Effector memory CD8-positive, alpha-beta T cell (primary cell): ENCODE results near the gene HNRNPDL.
A peak's percentile ranks its signal among the peaks of the same experiment; 100 is the strongest.
"Not testable (repeated sequence)": the region's sequence is repeated elsewhere in the genome, so short reads cannot be mapped to it uniquely, and the experiment has no call there.

ENCODE experiments used
- ATAC-seq: fragments of 150-1000 bp; cut with Tn5 transposase; replicated peaks from 2 replicates; pipeline ENCODE4 v1.10.0; 2021; ENCODE audit warnings: mild to moderate bottlenecking, moderate library complexity
- DNase-seq, 3 experiments: peaks; one replicate each; pipeline ENCODE4 v3.0.0; 2021
- H3K27ac Mint-ChIP-seq, 2 donors: one replicate each; pipeline ENCODE4 v1.8.0; 2022; ENCODE audit warnings: mild to moderate bottlenecking in 2 of 2, mixed read lengths in 2 of 2, moderate library complexity in 2 of 2
- H3K27me3 Mint-ChIP-seq, 2 donors: one replicate each; pipeline ENCODE4 v1.8.0; 2022; ENCODE audit warnings: mixed read lengths in 2 of 2
- H3K36me3 Mint-ChIP-seq: one replicate; pipeline ENCODE4 v1.8.0; 2022; ENCODE audit warnings: mild to moderate bottlenecking, moderate library complexity, mixed read lengths; ENCODE audit not compliant: insufficient read depth
- H3K4me1 Mint-ChIP-seq, 2 donors: one replicate each; pipeline ENCODE4 v1.8.0; 2022; ENCODE audit warnings: low read depth in 2 of 2, mixed read lengths in 2 of 2
- H3K4me3 Mint-ChIP-seq, 2 donors: one replicate each; pipeline ENCODE4 v1.8.0; 2022; ENCODE audit warnings: mild to moderate bottlenecking in 2 of 2, mixed read lengths in 2 of 2, moderate library complexity in 2 of 2
- H3K9me3 Mint-ChIP-seq, 2 donors: one replicate each; pipeline ENCODE4 v1.8.0; 2022; ENCODE audit warnings: mixed read lengths in 2 of 2
- total RNA-seq, 9 experiments: gene quantifications; one replicate each; lab custom pipeline; 2026; lab: John Stamatoyannopoulos, UW

HNRNPDL gene
- 407 to 951 (median 575) reads per million in 9 experiments for total RNA-seq

- ATAC-seq = peak; percentile 71
- DNase-seq = peak; percentile 93 to 94 (median 93)
- H3K9me3 Mint-ChIP-seq = no peaks in the 10 kb centered on the region
- peaks cover 43 to 66% of the 10 kb centered on the region in 2 donors for H3K4me1 Mint-ChIP-seq
- H3K36me3 Mint-ChIP-seq = peaks cover 71% of the 10 kb centered on the region
- peak within 1 kb of the TSS; percentile 100 for H3K4me3 Mint-ChIP-seq
- peak within 1 kb of the TSS; percentile 99 for H3K27ac Mint-ChIP-seq
- H3K27me3 Mint-ChIP-seq = no peaks in the 10 kb centered on the region
Observed at GRCh38 chr4:82430193-82430963, at the start of gene HNRNPDL, which contains the start of gene ENOPH1. Gene HNRNPDL, minus strand, starts transcription at chr4:82430462. Its CDS starts 772 bp downstream, at chr4:82429690. Gene ENOPH1, plus strand, starts transcription at chr4:82430590. Its CDS starts 240 bp downstream, at chr4:82430830.

- DNase-seq (no peak), ATAC-seq (no peak)
- H3K27me3 Mint-ChIP-seq = no peaks in the 10 kb centered on the region
- no peaks in the 10 kb centered on the region for H3K9me3 Mint-ChIP-seq
- peaks cover 6% of the 10 kb centered on the region for H3K36me3 Mint-ChIP-seq
- H3K27ac Mint-ChIP-seq = no peak overlapping the region
- H3K4me1 Mint-ChIP-seq = no peaks in the 10 kb centered on the region
- no peak overlapping the region for H3K4me3 Mint-ChIP-seq
Observed at GRCh38 chr4:82479562-82479961, 49.3 kb upstream of the HNRNPDL start.

- not testable (repeated sequence) for H3K36me3 Mint-ChIP-seq, H3K4me3 Mint-ChIP-seq, H3K27ac Mint-ChIP-seq, H3K27me3 Mint-ChIP-seq, H3K9me3 Mint-ChIP-seq, H3K4me1 Mint-ChIP-seq, DNase-seq, ATAC-seq
Observed at GRCh38 chr4:82477469-82477868, 47.2 kb upstream of the HNRNPDL start.

DNA sequence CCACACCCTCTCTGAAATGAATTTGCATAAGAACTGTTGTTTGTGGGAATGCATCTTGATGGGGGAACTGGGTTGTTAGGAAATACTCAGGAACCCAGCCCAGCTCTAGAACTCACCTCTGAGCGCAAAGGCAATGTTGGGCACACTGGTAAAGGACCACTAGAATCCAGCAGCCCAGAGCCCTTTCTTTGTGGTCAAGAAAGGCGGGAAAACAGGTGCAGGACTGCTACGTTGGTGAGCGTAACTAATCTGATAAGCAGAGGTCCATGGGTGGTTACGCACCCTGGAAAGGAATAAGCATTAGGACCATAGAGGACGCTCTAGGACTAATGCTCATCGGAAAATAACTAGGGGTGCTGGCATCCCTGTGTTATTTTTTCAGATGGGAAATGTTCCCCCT lies 45.7 kb upstream of the HNRNPDL start:
- H3K4me1 Mint-ChIP-seq, ATAC-seq, H3K4me3 Mint-ChIP-seq, H3K27ac Mint-ChIP-seq, H3K9me3 Mint-ChIP-seq, H3K36me3 Mint-ChIP-seq, H3K27me3 Mint-ChIP-seq, DNase-seq: not testable (repeated sequence)

- no peaks in the 10 kb centered on the region for H3K27me3 Mint-ChIP-seq
- no peaks in the 10 kb centered on the region for H3K4me1 Mint-ChIP-seq
- H3K9me3 Mint-ChIP-seq = no peaks in the 10 kb centered on the region
- DNase-seq (no peak), ATAC-seq (no peak)
- H3K36me3 Mint-ChIP-seq = peaks cover 7% of the 10 kb centered on the region
- H3K4me3 Mint-ChIP-seq = no peak overlapping the region
- peak overlapping the region in 1 of 2 donors; percentile 11 for H3K27ac Mint-ChIP-seq
Observed at GRCh38 chr4:82473621-82474164, 43.4 kb upstream of the HNRNPDL start.

DNA sequence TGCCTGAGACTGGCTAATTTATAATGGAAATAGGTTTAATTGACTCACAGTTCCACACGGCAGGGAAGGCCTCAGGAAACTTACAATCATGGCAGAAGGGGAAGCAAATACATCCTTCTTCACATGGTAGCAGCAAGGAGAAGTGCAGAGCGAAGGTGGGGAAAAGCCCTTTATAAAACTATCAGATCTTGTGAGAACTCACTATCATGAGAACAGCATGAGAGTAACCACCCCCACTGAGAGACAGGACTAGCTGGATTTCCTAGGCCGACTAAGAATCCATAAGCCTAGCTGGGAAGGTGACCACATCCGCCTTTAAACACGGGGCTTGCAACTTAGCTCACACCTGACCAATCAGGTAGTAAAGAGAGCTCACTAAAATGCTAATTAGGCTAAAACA lies 42.8 kb upstream of the HNRNPDL start:
- not testable (repeated sequence) for ATAC-seq, H3K9me3 Mint-ChIP-seq, H3K4me3 Mint-ChIP-seq, H3K36me3 Mint-ChIP-seq, DNase-seq, H3K4me1 Mint-ChIP-seq, H3K27me3 Mint-ChIP-seq
- H3K27ac Mint-ChIP-seq = peak overlapping the region in 1 of 2 donors; percentile 11

DNA sequence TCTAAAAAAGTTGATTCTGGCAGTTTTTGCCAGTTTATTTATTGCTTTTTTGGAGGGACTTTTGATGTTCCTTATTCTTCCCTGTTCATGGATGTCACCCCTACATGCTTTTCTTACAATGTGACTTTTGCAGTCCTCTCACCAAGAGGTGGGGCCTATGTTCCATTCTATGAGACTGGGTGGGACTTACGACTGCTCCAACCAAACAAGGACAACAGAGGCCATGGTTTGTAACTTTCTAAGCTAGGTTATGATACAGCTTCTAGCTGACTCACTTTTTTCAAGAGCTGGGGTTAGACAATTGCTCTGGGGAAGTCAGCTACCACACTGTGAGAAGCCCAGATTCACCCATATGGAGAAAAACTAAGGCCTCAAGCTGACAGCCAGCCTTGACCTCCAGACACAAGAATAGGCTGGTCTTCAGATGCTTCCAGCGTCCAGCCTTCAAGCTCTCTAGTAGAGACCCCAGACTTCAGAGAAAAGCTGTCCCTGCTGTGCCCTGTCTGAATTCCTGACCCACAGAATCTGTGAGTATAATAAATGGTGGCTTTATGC lies 39.6 kb upstream of the HNRNPDL start:
- no peaks in the 10 kb centered on the region for H3K4me1 Mint-ChIP-seq
- ATAC-seq = no peak
- no peak overlapping the region for H3K4me3 Mint-ChIP-seq
- H3K27me3 Mint-ChIP-seq = no peaks in the 10 kb centered on the region
- H3K36me3 Mint-ChIP-seq = peaks cover 4% of the 10 kb centered on the region
- DNase-seq = no peak
- peak overlapping the region in 1 of 2 donors; percentile 16 for H3K27ac Mint-ChIP-seq
- H3K9me3 Mint-ChIP-seq = no peaks in the 10 kb centered on the region

DNA sequence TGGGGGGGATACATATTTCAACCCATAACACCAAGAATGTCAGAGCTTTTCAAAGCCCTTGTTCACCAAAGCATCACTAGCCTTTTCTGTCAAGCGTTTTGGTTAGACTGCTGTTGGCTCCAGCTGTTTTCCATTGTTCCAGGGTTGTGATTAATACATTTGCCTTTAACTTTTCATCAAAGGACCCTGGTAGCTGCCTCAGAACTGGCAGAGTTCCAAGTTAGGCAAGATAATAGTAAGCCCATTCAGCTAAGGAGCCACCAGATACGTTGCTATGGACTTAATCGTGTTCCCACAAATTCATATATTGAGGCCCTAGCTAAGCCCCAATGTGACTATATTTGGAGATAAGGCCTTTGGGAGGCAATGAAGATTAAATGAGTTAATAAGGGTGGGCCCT lies 37.2 kb upstream of the HNRNPDL start:
- no peak for ATAC-seq
- DNase-seq = no peak
- no peak overlapping the region for H3K4me3 Mint-ChIP-seq
- peaks cover 6% of the 10 kb centered on the region for H3K36me3 Mint-ChIP-seq
- H3K9me3 Mint-ChIP-seq = no peaks in the 10 kb centered on the region
- no peaks in the 10 kb centered on the region for H3K27me3 Mint-ChIP-seq
- no peak overlapping the region for H3K27ac Mint-ChIP-seq
- no peaks in the 10 kb centered on the region for H3K4me1 Mint-ChIP-seq

DNA sequence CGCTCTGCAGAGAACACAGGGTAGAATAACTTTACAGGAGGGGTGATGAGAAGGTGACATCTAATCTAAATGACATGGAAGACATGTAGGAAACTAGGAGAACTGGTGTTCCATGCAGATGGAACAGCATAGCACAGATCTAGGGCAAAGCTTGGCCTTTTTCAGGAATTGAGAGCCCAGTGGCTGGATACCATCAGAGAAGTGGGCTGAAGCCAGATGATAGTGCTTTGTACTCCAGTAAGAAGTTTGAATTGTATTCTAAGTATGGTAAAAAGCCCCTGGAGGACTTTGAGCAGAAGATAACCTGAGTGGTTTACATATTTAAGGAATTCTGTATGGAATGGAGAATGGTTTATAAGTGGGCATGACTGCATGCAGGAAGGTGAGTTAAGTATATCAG lies 33.0 kb upstream of the HNRNPDL start:
- H3K27ac Mint-ChIP-seq = no peak overlapping the region

GRCh38 chr4:82462415-82462831 lies 32.2 kb upstream of the HNRNPDL start:
- Mint-ChIP-seq H3K27me3 (no peaks in the 10 kb centered on the region), H3K27ac (no peak overlapping the region), H3K4me3 (no peak overlapping the region), H3K36me3 (peaks cover 34% of the 10 kb centered on the region), H3K4me1 (no peaks in the 10 kb centered on the region), H3K9me3 (no peaks in the 10 kb centered on the region)
- ATAC-seq (peak; percentile 92), DNase-seq (peak; percentile 81 to 88 (median 85))

More for the DNA sequence above, 33.0 kb upstream of the HNRNPDL start:
- Mint-ChIP-seq H3K9me3 (no peaks in the 10 kb centered on the region), H3K27me3 (no peaks in the 10 kb centered on the region), H3K4me1 (no peaks in the 10 kb centered on the region), H3K4me3 (no peak overlapping the region), H3K36me3 (peaks cover 28% of the 10 kb centered on the region)
- DNase-seq = no peak
- ATAC-seq = no peak

DNA sequence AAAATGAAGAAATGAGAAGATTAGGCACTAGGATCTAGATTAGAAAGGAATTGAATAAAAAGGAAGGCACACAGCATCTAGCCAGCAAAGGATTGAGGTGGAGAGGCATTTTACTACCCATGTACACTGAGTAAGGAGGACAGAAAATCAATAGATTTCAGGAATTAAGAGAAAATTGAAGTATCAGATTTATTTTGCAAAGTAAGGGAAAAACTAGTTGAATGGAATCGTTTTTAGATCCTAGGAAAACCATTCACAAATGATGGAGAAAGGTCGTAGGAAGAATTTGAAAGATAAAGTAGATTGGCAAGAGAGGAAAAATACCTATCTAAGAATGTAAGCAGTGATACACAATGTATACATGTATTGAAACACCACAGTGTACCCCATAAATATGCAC lies 31.4 kb upstream of the HNRNPDL start:
- Mint-ChIP-seq H3K36me3 (peaks cover 41% of the 10 kb centered on the region), H3K4me3 (no peak overlapping the region), H3K9me3 (no peaks in the 10 kb centered on the region), H3K4me1 (no peaks in the 10 kb centered on the region), H3K27ac (no peak overlapping the region), H3K27me3 (no peaks in the 10 kb centered on the region)
- ATAC-seq (no peak), DNase-seq (no peak)

DNA sequence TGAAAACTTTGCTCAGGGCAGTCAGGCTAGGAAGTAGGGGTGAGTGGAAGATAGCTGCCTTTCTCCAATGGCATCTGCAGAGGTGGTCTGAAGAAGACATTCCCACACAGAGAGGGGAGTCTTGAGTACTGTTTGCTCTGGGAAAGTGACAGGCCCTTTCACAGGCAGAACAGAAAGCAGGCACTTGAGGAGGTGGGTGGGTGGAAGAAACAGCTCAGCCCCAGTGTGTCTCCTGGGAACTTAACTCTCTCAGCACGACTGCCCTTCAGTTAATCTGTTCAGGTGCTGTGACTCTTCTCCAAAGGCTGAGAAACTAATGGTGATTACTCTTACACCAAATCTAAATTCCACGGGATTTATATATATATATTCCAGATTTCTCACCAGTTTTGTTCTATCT lies 28.5 kb upstream of the HNRNPDL start:
- Mint-ChIP-seq H3K36me3 (peaks cover 65% of the 10 kb centered on the region), H3K4me3 (no peak overlapping the region), H3K4me1 (no peaks in the 10 kb centered on the region), H3K27ac (no peak overlapping the region), H3K27me3 (no peaks in the 10 kb centered on the region), H3K9me3 (no peaks in the 10 kb centered on the region)
- DNase-seq (no peak), ATAC-seq (no peak)

DNA sequence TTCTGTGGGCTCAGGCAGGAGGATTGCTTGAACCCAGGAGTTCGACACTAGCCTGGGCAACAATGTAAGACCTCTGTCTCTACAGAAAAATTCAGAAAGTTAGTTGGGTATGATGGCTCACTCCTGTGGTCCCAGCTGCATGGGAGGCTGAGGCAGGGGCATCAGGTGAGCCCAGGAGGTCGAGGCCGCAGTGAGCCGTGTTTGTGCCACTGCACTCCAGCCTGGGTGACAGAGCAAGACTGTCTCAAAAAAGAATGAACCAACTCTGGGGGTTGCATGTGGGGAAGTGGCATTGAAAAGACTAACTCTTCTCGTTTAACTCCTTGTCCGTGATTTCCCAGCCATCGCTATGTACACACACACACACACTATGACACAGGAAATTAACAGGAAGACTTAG lies 27.0 kb upstream of the HNRNPDL start:
- H3K4me1 Mint-ChIP-seq = peaks cover 0 to 6% of the 10 kb centered on the region in 2 donors
- peaks cover 75% of the 10 kb centered on the region for H3K36me3 Mint-ChIP-seq
- no peak for ATAC-seq
- no peak overlapping the region for H3K4me3 Mint-ChIP-seq
- DNase-seq = no peak
- no peak overlapping the region for H3K27ac Mint-ChIP-seq
- H3K27me3 Mint-ChIP-seq = no peaks in the 10 kb centered on the region
- no peaks in the 10 kb centered on the region for H3K9me3 Mint-ChIP-seq

GRCh38 chr4:82452026-82452425 lies 21.8 kb upstream of the HNRNPDL start:
- peaks cover 3 to 14% of the 10 kb centered on the region in 2 donors for H3K4me1 Mint-ChIP-seq
- ATAC-seq (no peak), DNase-seq (no peak)
- H3K27me3 Mint-ChIP-seq = no peaks in the 10 kb centered on the region
- H3K4me3 Mint-ChIP-seq = no peak overlapping the region
- H3K36me3 Mint-ChIP-seq = peaks cover 91% of the 10 kb centered on the region
- H3K9me3 Mint-ChIP-seq = no peaks in the 10 kb centered on the region
- no peak overlapping the region for H3K27ac Mint-ChIP-seq
